SK-N-MC (cell line): ENCODE results near the gene SEMA5A.

Source experiments
- DNase-seq: peaks from one replicate; pipeline ENCODE4 v3.0.0-alpha.2; 2011; ENCODE audit warnings: low read depth, low spot score
- H3K27ac ChIP-seq: fragments of 200-600 bp; sonication (generic); 2 replicates; pipeline ENCODE4 v1.5.1; 2016; ENCODE audit warnings: mixed run types
- H3K36me3 ChIP-seq: fragments of 200-600 bp; sonication (generic); 2 replicates; pipeline ENCODE4 v1.6.1; 2017; ENCODE audit warnings: antibody characterized with exemption, low read length, mixed read lengths; ENCODE audit not compliant: insufficient read depth
- H3K4me3 ChIP-seq: fragments of 200-600 bp; sonication (generic); 2 replicates; pipeline ENCODE4 v1.5.1; 2016
- H3K9ac ChIP-seq: fragments of 200-600 bp; sonication (generic); 2 replicates; pipeline ENCODE4 v1.8.0; 2017; ENCODE audit warnings: mixed run types, mixed read lengths; ENCODE audit not compliant: insufficient read length
- H3K9me3 ChIP-seq: fragments of 200-600 bp; sonication (generic); 2 replicates; pipeline ENCODE4 v1.6.1; 2017; ENCODE audit warnings: low read depth, mild to moderate bottlenecking, antibody characterized with exemption, low read length, moderate library complexity, mixed read lengths
- EZH2 ChIP-seq: fragments of 200-600 bp; sonication (generic); IDR thresholded peaks from one replicate; pipeline ENCODE4 v1.6.1; 2017; ENCODE audit warnings: antibody characterized with exemption
- FOXP2 ChIP-seq: optimal IDR thresholded peaks from 2 replicates; pipeline ENCODE3; 2011; ENCODE audit warnings: mild to moderate bottlenecking, moderate library complexity; ENCODE audit not compliant: insufficient read depth; ENCODE audit errors: extremely low read length, control extremely low read depth
- POLR2AphosphoS5 ChIP-seq: IDR thresholded peaks from 2 replicates; pipeline ENCODE4 v1.6.1; 2012; ENCODE audit warnings: mild to moderate bottlenecking, low read depth, low read length, borderline replicate concordance

SEMA5A gene

DNA sequence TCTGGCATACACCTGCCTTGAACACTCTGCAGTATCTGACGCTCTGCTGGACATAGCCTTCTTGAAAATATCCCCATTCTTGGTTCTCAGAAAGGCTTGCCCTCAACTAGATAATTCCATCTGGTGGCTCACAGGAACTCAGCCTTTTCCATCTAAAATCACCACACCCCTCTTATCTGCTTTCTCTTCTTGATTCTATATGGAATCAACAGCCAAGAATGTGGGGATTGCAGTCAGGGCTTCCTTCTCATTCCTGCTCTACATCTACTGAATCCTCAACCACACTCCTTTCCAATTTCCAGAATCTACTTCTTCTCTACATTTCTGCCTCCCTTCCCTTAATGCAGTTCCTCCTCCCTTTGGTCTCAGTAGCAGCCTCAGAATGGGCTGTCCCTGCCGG is 170.1 kb downstream of the SEMA5A start:
- Histone ChIP-seq H3K4me3 (no peak overlapping the region), H3K9me3 (no peaks in the 10 kb centered on the region), H3K36me3 (no peaks in the 10 kb centered on the region), H3K27ac (no peak overlapping the region), H3K9ac (no peak overlapping the region)
- TF ChIP-seq EZH2 (no peak), POLR2AphosphoS5 (no peak), FOXP2 (no peak)
- no peak for DNase-seq

DNA sequence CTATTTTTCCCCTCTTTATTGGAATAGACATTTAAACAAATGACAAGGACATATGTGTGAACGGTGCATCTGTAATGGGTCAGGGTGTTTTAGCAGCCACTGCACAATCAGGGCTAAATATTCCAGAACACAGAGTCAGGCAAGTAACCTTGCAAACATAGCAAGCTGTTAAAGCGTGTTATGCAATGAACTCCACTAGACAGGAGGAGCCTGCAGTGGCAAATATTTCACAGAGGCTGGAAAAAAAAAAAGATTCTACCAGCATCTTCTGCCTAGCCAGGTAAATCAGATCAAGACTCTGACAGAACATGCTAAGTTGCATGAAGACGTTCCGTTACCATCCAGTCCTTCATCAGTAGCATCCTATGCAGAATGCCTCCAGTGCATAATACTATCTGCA is 171.8 kb downstream of the SEMA5A start:
- H3K36me3 ChIP-seq = no peaks in the 10 kb centered on the region
- H3K27ac ChIP-seq = no peak overlapping the region
- no peak for DNase-seq
- TF ChIP-seq FOXP2 (no peak), POLR2AphosphoS5 (no peak), EZH2 (no peak)
- no peak overlapping the region for H3K4me3 ChIP-seq
- H3K9me3 ChIP-seq = no peaks in the 10 kb centered on the region
- no peak overlapping the region for H3K9ac ChIP-seq

DNA sequence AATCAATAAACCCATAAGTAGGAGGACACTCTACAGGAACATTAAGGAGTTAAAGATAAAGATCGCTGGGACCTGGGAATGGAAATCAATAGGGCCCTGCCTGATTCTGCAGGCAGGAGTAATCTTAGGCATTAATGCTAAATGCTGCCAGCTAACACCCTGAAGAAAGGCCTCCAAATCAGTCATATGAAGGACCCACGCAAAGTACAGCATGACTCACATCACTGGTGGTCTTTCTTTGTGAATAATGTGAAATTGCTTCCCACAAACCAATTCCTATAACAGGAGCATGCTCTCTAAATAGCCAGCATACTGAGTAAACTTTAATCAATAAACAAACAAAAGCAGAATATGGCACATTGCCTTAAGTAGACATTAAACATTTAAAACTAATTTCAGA is 172.3 kb downstream of the SEMA5A start:
- Histone ChIP-seq H3K9ac (no peak overlapping the region), H3K27ac (no peak overlapping the region), H3K9me3 (no peaks in the 10 kb centered on the region), H3K4me3 (no peak overlapping the region), H3K36me3 (no peaks in the 10 kb centered on the region)
- no peak for DNase-seq
- TF ChIP-seq FOXP2 = no peak
- TF ChIP-seq POLR2AphosphoS5 = no peak
- no peak for TF ChIP-seq EZH2

DNA sequence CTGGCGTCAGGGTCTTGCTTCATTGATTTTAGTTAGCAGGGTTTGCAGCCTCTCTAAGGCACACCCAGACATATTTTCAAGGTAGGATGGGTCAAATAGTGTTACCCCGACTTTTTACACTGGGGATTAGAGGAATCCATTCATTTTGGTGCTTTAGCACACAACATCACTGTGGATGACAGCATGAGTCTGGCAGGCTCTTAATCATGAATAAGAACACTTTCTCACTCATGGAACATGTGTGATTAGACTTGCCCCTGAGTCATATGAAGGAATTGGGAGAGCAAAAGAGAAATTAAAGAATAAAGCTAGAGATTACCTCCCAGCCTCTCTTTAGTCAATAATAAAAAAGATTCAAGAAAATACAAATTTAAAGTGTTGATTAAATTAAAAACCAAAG is 175.6 kb downstream of the SEMA5A start:
- H3K27ac ChIP-seq = no peak overlapping the region
- no peak overlapping the region for H3K4me3 ChIP-seq
- TF ChIP-seq FOXP2 = no peak
- no peak overlapping the region for H3K9ac ChIP-seq
- H3K36me3 ChIP-seq = no peaks in the 10 kb centered on the region
- no peaks in the 10 kb centered on the region for H3K9me3 ChIP-seq
- no peak for DNase-seq

DNA sequence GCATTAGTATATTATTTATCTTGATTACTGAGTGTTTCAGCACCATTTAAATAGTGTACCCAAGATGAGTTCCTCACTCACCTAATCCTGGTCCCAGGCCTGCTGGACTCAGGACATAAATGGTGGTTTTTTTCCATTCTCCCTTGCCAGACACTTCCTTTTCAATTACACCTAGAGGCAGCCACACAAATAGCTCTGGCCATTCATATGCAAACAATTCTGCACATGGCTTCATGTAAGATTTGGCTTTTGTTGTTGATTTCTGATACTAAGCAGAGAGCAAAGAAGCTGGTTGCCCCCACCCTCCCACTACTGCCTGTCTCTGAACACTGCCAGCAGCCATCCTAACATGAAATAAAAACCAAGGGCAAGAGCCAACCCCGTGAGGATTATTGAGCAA is 180.4 kb downstream of the SEMA5A start:
- no peak for DNase-seq

DNA sequence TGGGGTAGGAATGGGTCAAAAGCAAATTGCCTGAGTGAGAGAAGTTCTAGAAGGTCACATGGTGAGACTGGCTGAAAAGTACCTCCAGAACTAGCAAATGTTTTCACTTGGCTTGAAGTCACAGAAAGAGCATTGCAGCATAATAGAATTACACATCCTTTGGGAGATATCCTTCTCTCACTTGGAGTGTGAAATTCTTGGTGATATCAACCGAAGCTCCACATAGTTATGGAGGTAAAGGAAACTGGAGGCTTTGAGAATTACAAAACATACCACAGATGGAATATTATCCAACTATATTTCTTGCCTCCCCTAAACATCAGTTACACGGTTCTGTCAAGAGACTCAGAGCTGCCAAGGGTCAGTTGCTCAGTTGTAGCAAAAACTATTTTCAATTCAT is 182.4 kb downstream of the SEMA5A start:
- TF ChIP-seq FOXP2 (no peak), POLR2AphosphoS5 (no peak), EZH2 (no peak)
- no peak for DNase-seq
- Histone ChIP-seq H3K27ac (no peak overlapping the region), H3K9me3 (no peaks in the 10 kb centered on the region), H3K36me3 (no peaks in the 10 kb centered on the region), H3K9ac (no peak overlapping the region), H3K4me3 (no peak overlapping the region)

More for the DNA sequence above, 180.4 kb downstream of the SEMA5A start:
- Histone ChIP-seq H3K9ac (no peak overlapping the region), H3K4me3 (no peak overlapping the region), H3K9me3 (no peaks in the 10 kb centered on the region), H3K27ac (no peak overlapping the region), H3K36me3 (no peaks in the 10 kb centered on the region)
- TF ChIP-seq EZH2 (no peak), FOXP2 (no peak), POLR2AphosphoS5 (no peak)

DNA sequence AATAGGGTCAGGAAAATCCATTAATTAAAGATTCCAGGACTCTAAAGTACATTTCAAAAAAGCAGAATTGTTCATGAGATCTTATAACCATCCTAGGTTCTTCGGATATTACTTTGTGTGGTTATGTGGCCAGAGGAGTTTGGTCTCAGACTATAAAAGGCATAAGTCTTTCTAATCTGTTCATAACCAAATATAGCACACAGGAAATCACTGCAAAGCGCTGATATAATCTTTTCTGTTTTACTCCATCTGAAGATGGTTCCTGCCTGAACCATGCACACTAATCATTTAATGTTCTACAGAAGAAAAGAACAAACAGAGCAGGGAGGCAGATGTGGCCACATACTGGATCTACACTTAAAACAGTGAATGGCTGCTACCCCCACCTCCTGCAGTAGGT is 182.8 kb downstream of the SEMA5A start:
- no peak for DNase-seq
- H3K36me3 ChIP-seq = no peaks in the 10 kb centered on the region
- no peaks in the 10 kb centered on the region for H3K9me3 ChIP-seq
- no peak overlapping the region for H3K4me3 ChIP-seq
- H3K9ac ChIP-seq = no peak overlapping the region
- TF ChIP-seq POLR2AphosphoS5 (no peak), FOXP2 (no peak), EZH2 (no peak)
- no peak overlapping the region for H3K27ac ChIP-seq

DNA sequence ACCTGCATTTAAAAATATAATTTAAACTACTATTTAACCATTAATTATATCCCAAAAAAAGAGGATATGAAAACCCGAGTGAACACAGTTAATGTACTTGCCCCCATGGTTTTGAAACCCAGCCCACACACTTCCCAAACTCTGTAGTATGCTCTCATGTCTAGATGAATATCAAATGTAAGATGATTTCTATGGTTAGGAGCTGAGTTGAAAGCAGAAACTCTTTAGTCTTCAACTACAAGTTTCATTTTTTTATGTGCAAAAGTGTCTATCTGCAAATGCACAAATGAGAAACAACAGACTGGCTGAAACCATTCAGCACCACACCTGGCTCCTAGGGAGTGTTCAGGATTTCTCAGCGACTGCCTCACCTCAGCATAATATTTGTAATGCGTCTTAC is 183.3 kb downstream of the SEMA5A start:
- no peak for DNase-seq
- TF ChIP-seq EZH2 (no peak), POLR2AphosphoS5 (no peak), FOXP2 (no peak)
- Histone ChIP-seq H3K9ac (no peak overlapping the region), H3K9me3 (no peaks in the 10 kb centered on the region), H3K36me3 (no peaks in the 10 kb centered on the region), H3K4me3 (no peak overlapping the region), H3K27ac (no peak overlapping the region)

DNA sequence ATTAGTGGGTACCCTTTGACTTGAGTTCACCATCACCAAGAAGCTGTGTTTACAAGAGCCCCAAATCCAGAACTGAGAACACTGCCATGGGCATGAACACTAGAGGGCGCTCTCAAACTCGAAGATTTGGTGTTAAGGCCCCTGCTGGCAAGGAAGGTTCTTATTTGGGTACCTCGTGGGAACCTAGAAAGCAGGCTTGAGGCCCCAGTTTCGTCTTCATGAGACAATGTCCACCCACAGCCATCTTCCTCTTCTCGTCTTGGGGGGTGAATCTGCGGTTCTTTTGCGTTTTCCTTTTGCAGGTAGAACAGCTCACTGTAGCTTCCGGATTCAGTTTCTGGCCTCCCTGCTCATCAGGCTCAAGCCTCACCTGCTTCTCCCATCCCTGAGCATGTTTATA is 184.0 kb downstream of the SEMA5A start:
- H3K4me3 ChIP-seq = no peak overlapping the region
- no peak overlapping the region for H3K9ac ChIP-seq
- no peak overlapping the region for H3K27ac ChIP-seq
- DNase-seq = peak; percentile 28
- no peaks in the 10 kb centered on the region for H3K36me3 ChIP-seq
- no peak for TF ChIP-seq POLR2AphosphoS5
- no peak for TF ChIP-seq EZH2
- no peak for TF ChIP-seq FOXP2
- no peaks in the 10 kb centered on the region for H3K9me3 ChIP-seq
